Ovary (tissue), 9 donors: ENCODE results near the gene SIK3. TPM values are rescaled to one million over a fixed set of nuclear protein-coding genes. Genes with fewer than 3 reads are reported as not detected.

Source experiments
- DNase-seq, 5 donors: peaks; one replicate each; pipeline ENCODE4 v3.0.0-alpha.2; 2019 to 2020
- H3K27ac ChIP-seq, 2 donors: fragments of 200-600 bp; one replicate each; pipeline versions ENCODE4 v1.5.1 to v1.8.0; 2019 to 2022
- H3K27me3 ChIP-seq: fragments of 200-600 bp; one replicate; pipeline ENCODE4 v1.8.0; 2022
- H3K36me3 ChIP-seq: fragments of 200-600 bp; sonication (generic); one replicate; pipeline ENCODE4 v1.5.1; 2019
- H3K4me1 ChIP-seq: one replicate; pipeline ENCODE4 v1.8.1; 2013; ENCODE audit warnings: mild to moderate bottlenecking, moderate library complexity; ENCODE audit not compliant: insufficient read depth
- H3K4me3 ChIP-seq: fragments of 200-600 bp; sonication (generic); one replicate; pipeline ENCODE4 v1.5.1; 2017
- H3K9me3 ChIP-seq, 2 donors: fragments of 200-600 bp in 1 of 2; sonication (generic) in 1 of 2; one replicate each; pipeline versions ENCODE4 v1.5.1 to v1.8.1; 2013 to 2019; ENCODE audit warnings: mild to moderate bottlenecking in 1 of 2, moderate library complexity in 1 of 2
- CTCF ChIP-seq, 3 donors: fragments of 450-650 bp in 2 of 3; fragments of 200-600 bp in 1 of 3; IDR thresholded peaks; one replicate each; pipeline versions ENCODE4 v1.5.1 to v1.8.0; 2016 to 2022; ENCODE audit warnings: antibody characterized with exemption in 3 of 3, mild to moderate bottlenecking in 1 of 3
- EP300 ChIP-seq: sonication (generic); formaldehyde crosslinking; IDR thresholded peaks from one replicate; pipeline ENCODE4 v1.6.1; 2017; ENCODE audit warnings: antibody characterized with exemption
- POLR2A ChIP-seq: fragments of 450-650 bp; IDR thresholded peaks from one replicate; pipeline ENCODE4 v1.6.1; 2017; ENCODE audit warnings: antibody characterized with exemption, mild to moderate bottlenecking, moderate library complexity
- WGBS, 3 donors: extraction: QIAGEN DNeasy Blood & Tissue Kit in 1 of 3; methylation state at CpG; one replicate each; pipeline versions ENCODE4 v1.1.5 to v1.1.7; 2013 to 2017; 5-methylcytosine and 5-hydroxymethylcytosine counted together
- intact Hi-C, 4 donors: fragments of 100-400 bp; cut with DNase I; formaldehyde crosslinking; loops; one replicate each; pipeline versions ENCODE4 v1.11.0 to v1.15.1; 2022 to 2023
- polyA plus RNA-seq, 2 donors: library from polyadenylated mRNA; stranded (reverse); fragments of 200-250 nt in 1 of 2; fragments of 350-450 nt in 1 of 2; fragmentation: Illumina TruSeq in 1 of 2; extraction: RNeasy Lipid Tissue Mini Kit (QIAGEN cat#74804) in 1 of 2; gene quantifications; one replicate each; pipeline ENCODE4 v1.2.3, GENCODE V29; 2013 to 2014
- total RNA-seq, 7 donors: library from RNA; depleted of rRNA in 2 of 7; stranded (reverse); fragments of >200 nt in 2 of 7; fragmentation: NEBNext Ultra II Directional in 3 of 7; extraction: Animal tissue kit (Norgen Biotek cat#: 25700) in 3 of 7; gene quantifications; one replicate each; pipeline versions ENCODE4 v1.1.0 to v1.2.4, GENCODE V29; 2016 to 2023
- donor health status: DM: no; HTN: no; CAD: no; lungs with moderate emphysema.
- donor health status: DM: no; HTN: no; CAD: no.
- donor health status: Bipolar disorder and iron deficiency.
- donor health status: DM: yes; HTN: yes; CAD: no.
- donor health status: DM: no; HTN: no; CAD: no.
- donor health status: DM: yes; HTN: yes; CAD: no.

The SIK3 gene
- total and polyA plus RNA-seq, 9 donors: 18.3 to 134 (median 56.2) TPM

DNA sequence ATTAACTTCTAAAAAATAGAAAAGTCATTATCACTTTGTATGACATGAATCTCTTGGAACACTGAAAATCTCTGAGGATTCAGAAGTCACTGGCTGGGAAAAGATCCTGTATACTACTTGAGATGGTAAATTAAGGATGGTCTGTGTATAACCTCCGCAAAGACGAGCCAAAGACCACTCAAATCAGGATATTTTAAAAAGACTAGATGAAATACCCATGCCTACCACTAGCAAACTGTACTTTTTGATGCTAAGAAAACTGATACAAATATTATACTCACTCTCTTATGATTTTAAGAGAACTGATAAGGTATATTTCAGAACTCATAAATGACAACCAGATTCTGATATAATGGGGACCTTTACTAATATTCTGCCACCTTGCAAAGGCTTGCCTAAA is 182.2 kb downstream of the SIK3 start:
- H3K9me3 ChIP-seq: no peaks in the 10 kb centered on the region
- no peaks in the 10 kb centered on the region for H3K4me1 ChIP-seq
- no peaks in the 10 kb centered on the region for H3K36me3 ChIP-seq
- TF ChIP-seq CTCF (IDR thresholded peaks at IDR 0.05) (no peak), POLR2A (no peak), EP300 (no peak)
- no peak overlapping the region for H3K4me3 ChIP-seq
- H3K27me3 ChIP-seq: no peaks in the 10 kb centered on the region
- no peak for DNase-seq
- WGBS, 3 donors: 92 to 97% (median 95%) methylated on average over 2 of the region's 2 CpGs
- intact Hi-C loops: no loop called here
- H3K27ac ChIP-seq: no peak overlapping the region

- no peak for TF ChIP-seq POLR2A
- no peak for TF ChIP-seq CTCF (IDR thresholded peaks at IDR 0.05)
- no peak for TF ChIP-seq EP300
- intact Hi-C loops: no loop called here
Observed at GRCh38 chr11:116913000-116913399, 185.2 kb downstream of the SIK3 start.

GRCh38 chr11:116911976-116912734 is 186.1 kb downstream of the SIK3 start:
- Histone ChIP-seq H3K27ac (no peak overlapping the region), H3K36me3 (no peaks in the 10 kb centered on the region), H3K9me3 (no peaks in the 10 kb centered on the region), H3K27me3 (no peaks in the 10 kb centered on the region), H3K4me1 (peaks cover 2% of the 10 kb centered on the region), H3K4me3 (no peak overlapping the region)
- no peak for DNase-seq
- WGBS, 3 donors: 91 to 96% (median 93%) methylated on average over 7 of the region's 7 CpGs
- intact Hi-C loops: no loop called here
- TF ChIP-seq POLR2A: no peak
- TF ChIP-seq EP300: no peak
- TF ChIP-seq CTCF (IDR thresholded peaks at IDR 0.05): no peak

More at GRCh38 chr11:116913000-116913399, 185.2 kb downstream of the SIK3 start:
- no peaks in the 10 kb centered on the region for H3K9me3 ChIP-seq
- no peak overlapping the region for H3K4me3 ChIP-seq
- H3K27ac ChIP-seq: no peak overlapping the region
- H3K4me1 ChIP-seq: peaks cover 2% of the 10 kb centered on the region
- DNase-seq: no peak
- no peaks in the 10 kb centered on the region for H3K36me3 ChIP-seq
- H3K27me3 ChIP-seq: no peaks in the 10 kb centered on the region

DNA sequence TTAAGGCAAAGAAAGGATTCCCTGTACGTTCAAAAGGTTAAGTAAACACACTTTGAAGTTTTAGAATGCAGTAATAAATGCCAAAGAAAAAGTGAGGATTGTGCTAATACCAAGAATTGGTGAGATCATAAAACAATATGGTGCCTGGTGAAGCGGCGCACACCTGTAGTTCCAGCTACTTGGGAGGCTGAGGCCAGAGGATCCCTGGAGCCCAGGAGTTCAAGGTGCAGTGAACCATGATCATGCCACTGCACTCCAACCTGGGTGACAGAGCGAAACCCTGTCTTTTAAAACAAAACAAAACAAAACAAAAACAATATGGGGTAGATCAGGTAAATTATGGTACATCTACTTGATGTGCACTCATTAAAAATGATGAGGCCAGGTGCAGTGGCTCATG is 187.4 kb downstream of the SIK3 start:
- Histone ChIP-seq H3K4me3 (no peak overlapping the region), H3K36me3 (no peaks in the 10 kb centered on the region), H3K4me1 (peaks cover 2% of the 10 kb centered on the region), H3K9me3 (no peaks in the 10 kb centered on the region), H3K27ac (no peak overlapping the region), H3K27me3 (no peaks in the 10 kb centered on the region)
- TF ChIP-seq EP300 (no peak), POLR2A (no peak), CTCF (IDR thresholded peaks at IDR 0.05) (no peak)
- 85 to 88% (median 88%) methylated on average over 4 of the region's 4 CpGs for WGBS, 3 donors
- intact Hi-C loops: no loop called here
- no peak for DNase-seq
